ENCODE data around the gene FBXO40. TPM values are rescaled to one million over a fixed set of nuclear protein-coding genes. Genes with fewer than 3 reads are reported as not detected.

The FBXO40 gene
- total RNA-seq, 4 donors from 2014 or later, result not detected

DNA sequence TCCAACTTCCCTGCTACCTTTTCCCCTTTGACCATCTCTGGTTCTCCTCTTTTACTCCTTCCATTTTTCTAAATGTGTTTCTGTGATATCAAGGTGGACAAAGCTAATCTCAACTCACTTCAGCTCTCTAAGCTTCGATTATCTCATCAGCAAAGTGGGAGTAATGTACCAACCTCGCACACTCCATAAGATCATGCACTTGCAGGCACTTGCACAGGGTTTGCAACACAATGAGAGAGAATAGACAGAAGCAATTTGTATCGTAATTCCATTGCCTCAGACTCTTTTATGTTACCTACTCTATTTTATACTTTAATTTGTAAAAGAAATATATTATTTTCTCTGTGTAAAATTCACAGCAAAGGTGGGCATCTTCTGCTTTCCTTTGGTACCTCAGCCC lies 40.4 kb upstream of the FBXO40 start:
- H3K36me3 ChIP-seq, result no peaks in the 10 kb centered on the region
- 83% methylated on average over 3 of the region's 3 CpGs for WGBS
- no peak overlapping the region for H3K27ac ChIP-seq (replicated peaks in 1 of 4)
- no peaks in the 10 kb centered on the region for H3K4me1 ChIP-seq
- intact Hi-C loops (cut with DNase I), result no loop called here
- H3K9me3 ChIP-seq, result no peaks in the 10 kb centered on the region
- H3K27me3 ChIP-seq, result no peaks in the 10 kb centered on the region
- H3K4me3 ChIP-seq, result no peak overlapping the region
- no peak for DNase-seq (ENCODE audit: extremely low spot score)
- TF ChIP-seq, protein P1, sequence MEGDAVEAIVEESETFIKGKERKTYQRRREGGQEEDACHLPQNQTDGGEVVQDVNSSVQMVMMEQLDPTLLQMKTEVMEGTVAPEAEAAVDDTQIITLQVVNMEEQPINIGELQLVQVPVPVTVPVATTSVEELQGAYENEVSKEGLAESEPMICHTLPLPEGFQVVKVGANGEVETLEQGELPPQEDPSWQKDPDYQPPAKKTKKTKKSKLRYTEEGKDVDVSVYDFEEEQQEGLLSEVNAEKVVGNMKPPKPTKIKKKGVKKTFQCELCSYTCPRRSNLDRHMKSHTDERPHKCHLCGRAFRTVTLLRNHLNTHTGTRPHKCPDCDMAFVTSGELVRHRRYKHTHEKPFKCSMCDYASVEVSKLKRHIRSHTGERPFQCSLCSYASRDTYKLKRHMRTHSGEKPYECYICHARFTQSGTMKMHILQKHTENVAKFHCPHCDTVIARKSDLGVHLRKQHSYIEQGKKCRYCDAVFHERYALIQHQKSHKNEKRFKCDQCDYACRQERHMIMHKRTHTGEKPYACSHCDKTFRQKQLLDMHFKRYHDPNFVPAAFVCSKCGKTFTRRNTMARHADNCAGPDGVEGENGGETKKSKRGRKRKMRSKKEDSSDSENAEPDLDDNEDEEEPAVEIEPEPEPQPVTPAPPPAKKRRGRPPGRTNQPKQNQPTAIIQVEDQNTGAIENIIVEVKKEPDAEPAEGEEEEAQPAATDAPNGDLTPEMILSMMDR (IDR thresholded peaks at IDR 0.05), result no peak
- no peak for TF ChIP-seq POLR2AphosphoS5 (IDR thresholded peaks at IDR 0.05)
- no peak for TF ChIP-seq POLR2A (IDR thresholded peaks at IDR 0.05; ENCODE audit: low read depth)
- no peak for TF ChIP-seq EP300 (IDR thresholded peaks at IDR 0.05)

DNA sequence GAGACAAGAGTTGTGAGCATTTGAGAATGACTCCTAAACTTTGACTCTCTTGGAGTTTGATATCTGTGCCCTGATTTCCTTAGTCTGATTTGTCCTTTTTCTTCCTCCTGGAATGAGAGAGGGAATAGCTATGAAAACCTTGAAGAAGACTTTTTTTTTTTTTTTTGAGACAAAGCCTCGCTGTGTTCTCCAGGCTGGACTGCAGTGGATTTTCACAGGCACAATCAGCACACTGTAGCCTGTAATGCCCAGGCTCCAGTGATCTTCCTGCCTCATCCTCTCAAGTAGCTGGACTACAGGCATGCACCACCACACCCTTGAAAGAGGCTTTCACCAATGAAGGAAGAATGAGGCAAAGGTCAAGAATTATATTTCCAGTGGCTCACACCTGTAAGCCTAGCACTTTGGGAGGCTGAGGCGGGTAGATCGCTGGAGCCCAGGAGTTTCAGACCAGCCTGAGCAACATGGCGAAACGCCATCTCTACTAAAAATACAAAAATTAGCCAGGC lies 35.7 kb upstream of the FBXO40 start:
- WGBS, result 98% methylated on average over 5 of the region's 5 CpGs
- H3K27ac ChIP-seq (replicated peaks in 1 of 4), result no peak overlapping the region
- no peaks in the 10 kb centered on the region for H3K27me3 ChIP-seq
- no peak for DNase-seq (ENCODE audit: extremely low spot score)
- TF ChIP-seq POLR2A (IDR thresholded peaks at IDR 0.05; ENCODE audit: low read depth) (no peak), EP300 (IDR thresholded peaks at IDR 0.05) (no peak), POLR2AphosphoS5 (IDR thresholded peaks at IDR 0.05) (no peak)
- TF ChIP-seq, protein P1 (IDR thresholded peaks at IDR 0.05), result no peak
- peaks cover 0 to 16% (median 7%) of the 10 kb centered on the region in 4 donors for H3K4me1 ChIP-seq
- no peak overlapping the region for H3K4me3 ChIP-seq
- intact Hi-C loops (cut with DNase I), result no loop called here
- no peaks in the 10 kb centered on the region for H3K9me3 ChIP-seq
- H3K36me3 ChIP-seq, result no peaks in the 10 kb centered on the region

DNA sequence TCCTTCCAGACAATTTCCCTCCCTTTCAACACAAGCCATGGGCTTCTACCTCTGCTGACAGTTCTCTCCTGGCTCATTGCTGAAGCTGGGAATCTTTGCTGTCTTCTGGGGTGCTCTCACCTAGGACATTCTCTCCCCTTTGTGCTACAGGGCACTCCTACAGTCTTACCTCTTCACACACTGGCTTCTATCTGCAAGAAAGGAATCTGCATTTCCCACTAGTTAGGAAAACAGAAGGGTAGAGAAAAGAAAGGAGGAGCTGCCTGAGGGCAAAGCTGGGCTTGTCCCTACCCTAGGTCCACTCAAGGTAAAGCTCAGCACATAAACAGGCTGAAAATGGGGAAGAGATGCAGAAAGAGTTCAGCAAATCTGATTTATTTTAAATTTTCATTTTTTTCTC lies 31.0 kb upstream of the FBXO40 start:
- no peak for DNase-seq (ENCODE audit: extremely low spot score)
- peak overlapping the region in 3 of 4 donors; percentile 40 to 63 (median 50) for H3K27ac ChIP-seq (replicated peaks in 1 of 4)
- no peak for TF ChIP-seq POLR2AphosphoS5 (IDR thresholded peaks at IDR 0.05)
- no peak for TF ChIP-seq POLR2A (IDR thresholded peaks at IDR 0.05; ENCODE audit: low read depth)
- TF ChIP-seq, protein P1 (IDR thresholded peaks at IDR 0.05), result no peak
- TF ChIP-seq EP300 (IDR thresholded peaks at IDR 0.05), result no peak
- H3K9me3 ChIP-seq, result no peaks in the 10 kb centered on the region
- no peak overlapping the region for H3K4me3 ChIP-seq
- no peaks in the 10 kb centered on the region for H3K36me3 ChIP-seq
- intact Hi-C loops (cut with DNase I), result no loop called here
- H3K4me1 ChIP-seq, result peaks cover 0 to 16% (median 7%) of the 10 kb centered on the region in 4 donors
- H3K27me3 ChIP-seq, result no peaks in the 10 kb centered on the region

DNA sequence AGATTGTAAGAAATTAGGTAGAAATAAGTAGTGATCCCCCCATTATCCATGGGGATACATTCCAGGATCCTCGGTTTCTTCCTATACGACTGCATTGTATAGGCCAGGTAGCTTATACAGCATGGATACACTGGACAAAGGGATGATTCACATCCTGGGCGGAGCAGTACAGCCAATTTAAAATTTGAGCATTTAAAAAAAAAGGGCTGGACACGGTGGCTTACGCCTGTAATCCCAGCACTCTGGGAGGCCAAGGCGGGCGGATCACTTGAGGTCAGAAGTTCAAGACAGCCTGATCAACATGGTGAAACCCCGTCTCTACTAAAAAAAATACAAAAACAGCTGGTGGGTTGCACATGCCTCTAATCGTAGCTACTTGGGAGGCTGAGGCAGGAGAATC lies 26.4 kb upstream of the FBXO40 start:
- peaks cover 0 to 7% (median 2%) of the 10 kb centered on the region in 4 donors for H3K4me1 ChIP-seq
- H3K27ac ChIP-seq (replicated peaks in 1 of 4), result no peak overlapping the region
- DNase-seq (ENCODE audit: extremely low spot score), result no peak
- no peak overlapping the region for H3K4me3 ChIP-seq
- H3K9me3 ChIP-seq, result no peaks in the 10 kb centered on the region
- intact Hi-C loops (cut with DNase I), result no loop called here
- TF ChIP-seq, protein P1 (IDR thresholded peaks at IDR 0.05), result no peak
- no peak for TF ChIP-seq POLR2A (IDR thresholded peaks at IDR 0.05; ENCODE audit: low read depth)
- no peak for TF ChIP-seq POLR2AphosphoS5 (IDR thresholded peaks at IDR 0.05)
- TF ChIP-seq EP300 (IDR thresholded peaks at IDR 0.05), result no peak
- 82% methylated on average over 9 of the region's 9 CpGs for WGBS
- no peaks in the 10 kb centered on the region for H3K27me3 ChIP-seq
- no peaks in the 10 kb centered on the region for H3K36me3 ChIP-seq

DNA sequence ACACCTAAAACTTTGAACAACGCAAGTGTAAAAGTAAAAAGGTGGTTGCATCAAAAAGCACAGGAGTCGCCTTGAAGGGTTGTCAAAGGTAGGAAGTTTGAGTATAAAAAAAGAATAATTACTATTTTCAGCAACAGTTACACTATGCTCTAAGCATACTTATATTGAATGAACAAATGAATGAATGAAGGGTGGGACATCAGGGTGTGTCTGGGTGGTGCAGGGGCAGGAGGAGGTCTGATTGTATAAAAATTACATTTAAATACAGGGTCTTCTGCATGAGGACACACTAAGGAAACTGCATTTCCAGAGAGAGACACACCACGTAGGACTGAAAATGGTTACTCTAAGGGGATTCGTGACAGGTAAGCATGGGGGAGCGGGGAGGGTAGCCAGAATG lies 25.5 kb upstream of the FBXO40 start, which contains the start of gene ARGFX:
Gene ARGFX, plus strand, starts transcription at position 301 of the 400 bp plus-strand sequence. CDS start 2,765 bp downstream, outside the sequence.
- Histone ChIP-seq H3K27me3 (no peaks in the 10 kb centered on the region), H3K9me3 (no peaks in the 10 kb centered on the region), H3K27ac (replicated peaks in 1 of 4) (no peak within 1 kb of the TSS), H3K36me3 (no peaks in the 10 kb centered on the region), H3K4me1 (no peaks in the 10 kb centered on the region), H3K4me3 (no peak within 1 kb of the TSS)
- 92% methylated on average over 5 of the region's 5 CpGs for WGBS
- intact Hi-C loops (cut with DNase I), result no loop called here
- TF ChIP-seq, protein P1 (IDR thresholded peaks at IDR 0.05), result no peak
- no peak for TF ChIP-seq EP300 (IDR thresholded peaks at IDR 0.05)
- no peak for TF ChIP-seq POLR2AphosphoS5 (IDR thresholded peaks at IDR 0.05)
- no peak for TF ChIP-seq POLR2A (IDR thresholded peaks at IDR 0.05; ENCODE audit: low read depth)
- DNase-seq (ENCODE audit: extremely low spot score), result no peak
